ENCODE data around the gene TROAP. TPM values are rescaled to one million over a fixed set of nuclear protein-coding genes. Genes with fewer than 3 reads are reported as not detected.
"Not testable (repeated sequence)": the region's sequence is repeated elsewhere in the genome, so short reads cannot be mapped to it uniquely, and the experiment has no call there.

Gene TROAP
- total RNA-seq, 1 donor from 2014 or later = 9.6 TPM

- no peak for DNase-seq (ENCODE audit: low read depth in 2 of 2)
Observed at GRCh38 chr12:49294086-49294803, 28.8 kb upstream of the TROAP start.

GRCh38 chr12:49294804-49295081 is 28.3 kb upstream of the TROAP start:
- DNase-seq (ENCODE audit: low read depth in 2 of 2) = no peak

- no peak for DNase-seq (ENCODE audit: low read depth in 2 of 2)
Observed at GRCh38 chr12:49295082-49295936, 27.7 kb upstream of the TROAP start, which contains the start of gene PRPH. PRPH (plus strand) TSS chr12:49295147; CDS start chr12:49295201, 54 bp downstream.

- DNase-seq (ENCODE audit: low read depth in 2 of 2) = peak in 1 of 2 donors; percentile 28
Observed at GRCh38 chr12:49296034-49296835, 26.8 kb upstream of the TROAP start.

- DNase-seq (ENCODE audit: low read depth in 2 of 2) = no peak
Observed at GRCh38 chr12:49296836-49297694, 26.0 kb upstream of the TROAP start.

- DNase-seq (ENCODE audit: low read depth in 2 of 2) = no peak
Observed at GRCh38 chr12:49297695-49298060, 25.4 kb upstream of the TROAP start.

- no peak for DNase-seq (ENCODE audit: low read depth in 2 of 2)
Observed at GRCh38 chr12:49298160-49298559, 24.9 kb upstream of the TROAP start.

GRCh38 chr12:49301760-49302159 is 21.3 kb upstream of the TROAP start:
- DNase-seq (ENCODE audit: low read depth in 2 of 2) = no peak

GRCh38 chr12:49304161-49304560 is 18.9 kb upstream of the TROAP start:
- DNase-seq (ENCODE audit: low read depth in 2 of 2) = no peak

GRCh38 chr12:49305762-49306510 is 17.1 kb upstream of the TROAP start:
- no peak for DNase-seq (ENCODE audit: low read depth in 2 of 2)

GRCh38 chr12:49309386-49309785 is 13.7 kb upstream of the TROAP start:
- no peak for DNase-seq (ENCODE audit: low read depth in 2 of 2)

- not testable (repeated sequence) for DNase-seq (ENCODE audit: low read depth in 2 of 2)
Observed at GRCh38 chr12:49310451-49311000, 12.5 kb upstream of the TROAP start.

GRCh38 chr12:49314811-49315210 is 8.2 kb upstream of the TROAP start:
- no peak for DNase-seq (ENCODE audit: low read depth in 2 of 2)

- DNase-seq (ENCODE audit: low read depth in 2 of 2) = not testable (repeated sequence)
Observed at GRCh38 chr12:49317118-49317517, 5.9 kb upstream of the TROAP start.

GRCh38 chr12:49320411-49321103 is 2.5 kb upstream of the TROAP start:
- not testable (repeated sequence) for DNase-seq (ENCODE audit: low read depth in 2 of 2)

- DNase-seq (ENCODE audit: low read depth in 2 of 2) = no peak
Observed at GRCh38 chr12:49322367-49322707, 718 bp upstream of the TROAP start.

GRCh38 chr12:49323524-49324097 is 556 bp downstream of the TROAP start:
- DNase-seq (ENCODE audit: low read depth in 2 of 2) = no peak

GRCh38 chr12:49325606-49326005 is 2.6 kb downstream of the TROAP start:
- no peak for DNase-seq (ENCODE audit: low read depth in 2 of 2)

- no peak for DNase-seq (ENCODE audit: low read depth in 2 of 2)
Observed at GRCh38 chr12:49327368-49327767, 4.3 kb downstream of the TROAP start.
